ENCODE data around the gene SIRPA. TPM values are rescaled to one million over a fixed set of nuclear protein-coding genes. Genes with fewer than 3 reads are reported as not detected.

The SIRPA gene
- total and polyA plus RNA-seq, 2 of the 4 experiments (the other 2 are of a cell fraction), result 9.9 to 40.2 TPM

DNA sequence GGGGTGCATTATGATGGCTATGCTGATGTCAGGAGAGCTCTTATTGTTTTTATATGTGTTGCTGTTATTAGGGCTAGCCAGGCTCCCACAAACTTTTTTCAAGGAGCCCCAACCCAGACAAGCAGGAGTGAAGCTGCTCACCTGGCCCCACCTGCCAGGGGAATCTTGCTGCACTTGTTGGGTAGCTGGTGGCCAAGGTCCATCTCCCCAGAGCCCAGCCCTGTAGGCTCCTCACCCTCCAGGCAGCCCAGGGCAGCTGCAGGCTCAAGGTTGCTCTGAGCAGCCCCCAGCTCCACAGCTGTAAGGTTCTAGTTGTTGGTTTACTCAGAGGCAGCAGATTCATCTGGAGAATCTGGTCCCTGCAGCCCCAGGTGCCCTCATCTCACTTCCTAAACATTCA lies 46.8 kb upstream of the SIRPA start:
- no peak overlapping the region for H3K18ac ChIP-seq (ENCODE audit: low read depth, low read length)

More for the DNA sequence above, 46.8 kb upstream of the SIRPA start:
- H3K23ac ChIP-seq (ENCODE audit: low read depth, low read length), result no peak overlapping the region
- DNase-seq (no peak), ATAC-seq (ENCODE audit: low read depth) (no peak)
- H3K36me3 ChIP-seq (ENCODE audit: control insufficient read depth, insufficient read depth, low read length), result no peaks in the 10 kb centered on the region
- dilution Hi-C loops (cut with HindIII; ENCODE audit: low sequenced_read_pairs, unreplicated experiment), result no loop called here
- TF ChIP-seq MXI1 (IDR thresholded peaks at IDR 0.05; ENCODE audit: borderline replicate concordance, low read depth, low read length) (no peak), POLR2A (IDR thresholded peaks at IDR 0.05; ENCODE audit: low read depth, low read length) (no peak), RFX5 (IDR thresholded peaks at IDR 0.05; ENCODE audit: low read depth, low read length) (no peak), CEBPB (IDR thresholded peaks at IDR 0.05; ENCODE audit: low read depth, low read length) (no peak), SMC3 (IDR thresholded peaks at IDR 0.05; ENCODE audit: low read depth, low read length) (no peak), RAD21 (IDR thresholded peaks at IDR 0.05; ENCODE audit: low read length) (no peak), BHLHE40 (IDR thresholded peaks at IDR 0.05; ENCODE audit: low read depth, low read length) (no peak)
- TF ChIP-seq, protein P1, sequence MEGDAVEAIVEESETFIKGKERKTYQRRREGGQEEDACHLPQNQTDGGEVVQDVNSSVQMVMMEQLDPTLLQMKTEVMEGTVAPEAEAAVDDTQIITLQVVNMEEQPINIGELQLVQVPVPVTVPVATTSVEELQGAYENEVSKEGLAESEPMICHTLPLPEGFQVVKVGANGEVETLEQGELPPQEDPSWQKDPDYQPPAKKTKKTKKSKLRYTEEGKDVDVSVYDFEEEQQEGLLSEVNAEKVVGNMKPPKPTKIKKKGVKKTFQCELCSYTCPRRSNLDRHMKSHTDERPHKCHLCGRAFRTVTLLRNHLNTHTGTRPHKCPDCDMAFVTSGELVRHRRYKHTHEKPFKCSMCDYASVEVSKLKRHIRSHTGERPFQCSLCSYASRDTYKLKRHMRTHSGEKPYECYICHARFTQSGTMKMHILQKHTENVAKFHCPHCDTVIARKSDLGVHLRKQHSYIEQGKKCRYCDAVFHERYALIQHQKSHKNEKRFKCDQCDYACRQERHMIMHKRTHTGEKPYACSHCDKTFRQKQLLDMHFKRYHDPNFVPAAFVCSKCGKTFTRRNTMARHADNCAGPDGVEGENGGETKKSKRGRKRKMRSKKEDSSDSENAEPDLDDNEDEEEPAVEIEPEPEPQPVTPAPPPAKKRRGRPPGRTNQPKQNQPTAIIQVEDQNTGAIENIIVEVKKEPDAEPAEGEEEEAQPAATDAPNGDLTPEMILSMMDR (conservative IDR thresholded peaks at IDR 0.05; ENCODE audit: low read depth, low read length), result no peak
- no peak overlapping the region; the same call in 1 of the 2 replicates for H4K91ac ChIP-seq (ENCODE audit: insufficient read depth, low read depth, low read length)
- H2BK20ac ChIP-seq (ENCODE audit: low read depth, low read length), result no peak overlapping the region
- intact Hi-C loops (cut with micrococcal nuclease), result no loop called here
- in situ Hi-C loops (cut with MboI; ENCODE audit: low sequenced_read_pairs), result loop anchor here (25.0 kb wide), 1 partner anchor 511 kb away; the partner anchor contains the start of gene SDCBP2
- peaks cover 8% of the 10 kb centered on the region for H3K9me1 ChIP-seq (ENCODE audit: insufficient read depth, low read length)
- no peak overlapping the region for H3K4me3 ChIP-seq (ENCODE audit: insufficient read depth, low read depth, low read length)
- ChIA-PET POLR2A (ENCODE audit: unreplicated experiment) (no interaction called here), CTCF (no interaction called here)
- no peak overlapping the region for H2AK5ac ChIP-seq (ENCODE audit: low read depth, low read length)
- H3K9ac ChIP-seq (ENCODE audit: low read depth, low read length), result no peak overlapping the region
- no peaks in the 10 kb centered on the region for H3K9me3 ChIP-seq (ENCODE audit: control insufficient read depth, insufficient read depth, low read length)
- no peak overlapping the region for H3K4me2 ChIP-seq (ENCODE audit: low read depth, low read length)
- H4K20me1 ChIP-seq (ENCODE audit: insufficient read depth, low read length), result no peaks in the 10 kb centered on the region
- no peak overlapping the region for H4K8ac ChIP-seq (ENCODE audit: low read depth in 2 of 2, low read length in 2 of 2)
- no peaks in the 10 kb centered on the region; the same call in 1 of the 2 replicates for H3K27me3 ChIP-seq (ENCODE audit: control insufficient read depth, insufficient read depth, low read length)
- H3K14ac ChIP-seq (replicated peaks; ENCODE audit: low read depth, low read length), result no peak overlapping the region
- no peaks in the 10 kb centered on the region for H3K79me1 ChIP-seq (ENCODE audit: low read depth in 1 of 2, low read length in 2 of 2)
- no peak overlapping the region for H3K4ac ChIP-seq (ENCODE audit: low read depth, low read length)
- no TSS peak for BruUV-seq (replicated peaks)
- no peak overlapping the region for H2AFZ ChIP-seq (replicated peaks; ENCODE audit: low read length, poor library complexity)
- no peak overlapping the region for H2BK5ac ChIP-seq (ENCODE audit: low read depth, low read length, poor library complexity, severe bottlenecking)
- no peak overlapping the region for H2AK9ac ChIP-seq (replicated peaks; ENCODE audit: low read depth, low read length, poor library complexity)
- no peak overlapping the region for H2BK15ac ChIP-seq (ENCODE audit: low read depth, low read length)
- no peak overlapping the region for H3K27ac ChIP-seq (ENCODE audit: insufficient read depth, low read length)
- no peak overlapping the region for H2BK120ac ChIP-seq (ENCODE audit: low read depth, low read length)
- peaks cover 8% of the 10 kb centered on the region for H3K4me1 ChIP-seq (ENCODE audit: control insufficient read depth, insufficient read depth, low read length)
- no peak overlapping the region for H3K56ac ChIP-seq (ENCODE audit: extremely low read depth, insufficient read depth, low read length)
- H4K5ac ChIP-seq (ENCODE audit: low read depth, low read length), result no peak overlapping the region
